Coronary artery (tissue), 2 donors: ENCODE measurements around the gene WDTC1.
A peak's percentile ranks its signal among the peaks of the same experiment; 100 is the strongest.

ENCODE experiments used
- DNase-seq: peaks from one replicate; pipeline ENCODE4 v3.0.0-alpha.2; 2017; ENCODE audit warnings: low spot score
- H3K27ac ChIP-seq, 2 donors: fragments of 200-600 bp; sonication (generic); one replicate each; pipeline ENCODE4 v1.5.1; 2016 to 2019
- H3K4me3 ChIP-seq: fragments of 200-600 bp; sonication (generic); 2 replicates; pipeline ENCODE4 v1.5.1; 2016; ENCODE audit warnings: mild to moderate bottlenecking, moderate library complexity
- TF ChIP-seq, protein P1 (sequence below): fragments of 200-600 bp; sonication (generic); IDR thresholded peaks from one replicate; pipeline ENCODE4 v1.5.1; 2019; ENCODE audit warnings: antibody characterized with exemption

The WDTC1 gene

GRCh38 chr1:27314737-27315136 lies 80.3 kb downstream of the WDTC1 start:
- no peak for DNase-seq
- no peak overlapping the region for H3K27ac ChIP-seq
- H3K4me3 ChIP-seq: no peak overlapping the region
- TF ChIP-seq, protein P1, sequence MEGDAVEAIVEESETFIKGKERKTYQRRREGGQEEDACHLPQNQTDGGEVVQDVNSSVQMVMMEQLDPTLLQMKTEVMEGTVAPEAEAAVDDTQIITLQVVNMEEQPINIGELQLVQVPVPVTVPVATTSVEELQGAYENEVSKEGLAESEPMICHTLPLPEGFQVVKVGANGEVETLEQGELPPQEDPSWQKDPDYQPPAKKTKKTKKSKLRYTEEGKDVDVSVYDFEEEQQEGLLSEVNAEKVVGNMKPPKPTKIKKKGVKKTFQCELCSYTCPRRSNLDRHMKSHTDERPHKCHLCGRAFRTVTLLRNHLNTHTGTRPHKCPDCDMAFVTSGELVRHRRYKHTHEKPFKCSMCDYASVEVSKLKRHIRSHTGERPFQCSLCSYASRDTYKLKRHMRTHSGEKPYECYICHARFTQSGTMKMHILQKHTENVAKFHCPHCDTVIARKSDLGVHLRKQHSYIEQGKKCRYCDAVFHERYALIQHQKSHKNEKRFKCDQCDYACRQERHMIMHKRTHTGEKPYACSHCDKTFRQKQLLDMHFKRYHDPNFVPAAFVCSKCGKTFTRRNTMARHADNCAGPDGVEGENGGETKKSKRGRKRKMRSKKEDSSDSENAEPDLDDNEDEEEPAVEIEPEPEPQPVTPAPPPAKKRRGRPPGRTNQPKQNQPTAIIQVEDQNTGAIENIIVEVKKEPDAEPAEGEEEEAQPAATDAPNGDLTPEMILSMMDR: no peak

DNA sequence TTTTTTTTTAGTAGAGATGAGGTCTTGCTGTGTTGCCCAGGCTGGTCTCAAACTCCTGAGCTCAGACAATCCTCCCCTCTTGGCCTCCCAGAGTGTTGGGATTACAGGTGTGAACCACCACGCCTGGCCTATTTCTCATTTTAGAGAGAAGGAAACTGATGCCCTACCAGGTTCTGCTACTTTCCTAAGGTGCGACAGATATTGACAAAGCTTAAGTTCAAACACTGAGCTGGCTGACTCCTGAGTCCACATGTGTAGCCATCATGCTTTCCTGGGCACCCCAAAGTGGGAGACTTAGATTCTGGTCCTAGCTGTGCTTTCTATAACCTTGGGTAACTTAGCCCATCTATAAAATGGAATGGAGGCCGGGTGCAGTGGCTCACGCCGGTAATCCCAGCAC lies 82.4 kb downstream of the WDTC1 start:
- DNase-seq: no peak
- no peak overlapping the region for H3K4me3 ChIP-seq
- TF ChIP-seq, protein P1: no peak
- no peak overlapping the region for H3K27ac ChIP-seq

- DNase-seq: no peak
- TF ChIP-seq, protein P1: no peak
- H3K4me3 ChIP-seq: no peak overlapping the region
- H3K27ac ChIP-seq: no peak overlapping the region
Measured at GRCh38 chr1:27318136-27318535, 83.7 kb downstream of the WDTC1 start.

DNA sequence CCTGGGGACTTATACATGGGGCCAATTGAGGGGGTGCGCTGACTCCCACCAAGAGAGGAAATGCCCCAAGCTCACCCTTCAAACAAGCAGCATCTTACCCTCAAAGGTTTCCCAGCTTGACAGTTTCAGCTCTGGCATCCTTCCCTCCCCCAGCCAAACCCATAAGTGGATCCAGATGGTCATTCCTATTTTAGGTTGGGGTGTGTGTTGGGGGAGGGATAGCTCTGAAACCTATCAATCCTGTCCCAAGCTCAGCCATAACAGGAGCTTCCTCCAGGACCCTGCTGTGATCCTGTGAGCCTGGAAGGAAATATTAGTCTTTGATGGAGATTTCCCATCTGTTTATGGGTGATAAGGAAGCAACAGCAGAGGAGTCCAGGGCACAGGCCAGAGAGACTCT lies 84.2 kb downstream of the WDTC1 start:
- no peak overlapping the region for H3K27ac ChIP-seq
- DNase-seq: no peak

DNA sequence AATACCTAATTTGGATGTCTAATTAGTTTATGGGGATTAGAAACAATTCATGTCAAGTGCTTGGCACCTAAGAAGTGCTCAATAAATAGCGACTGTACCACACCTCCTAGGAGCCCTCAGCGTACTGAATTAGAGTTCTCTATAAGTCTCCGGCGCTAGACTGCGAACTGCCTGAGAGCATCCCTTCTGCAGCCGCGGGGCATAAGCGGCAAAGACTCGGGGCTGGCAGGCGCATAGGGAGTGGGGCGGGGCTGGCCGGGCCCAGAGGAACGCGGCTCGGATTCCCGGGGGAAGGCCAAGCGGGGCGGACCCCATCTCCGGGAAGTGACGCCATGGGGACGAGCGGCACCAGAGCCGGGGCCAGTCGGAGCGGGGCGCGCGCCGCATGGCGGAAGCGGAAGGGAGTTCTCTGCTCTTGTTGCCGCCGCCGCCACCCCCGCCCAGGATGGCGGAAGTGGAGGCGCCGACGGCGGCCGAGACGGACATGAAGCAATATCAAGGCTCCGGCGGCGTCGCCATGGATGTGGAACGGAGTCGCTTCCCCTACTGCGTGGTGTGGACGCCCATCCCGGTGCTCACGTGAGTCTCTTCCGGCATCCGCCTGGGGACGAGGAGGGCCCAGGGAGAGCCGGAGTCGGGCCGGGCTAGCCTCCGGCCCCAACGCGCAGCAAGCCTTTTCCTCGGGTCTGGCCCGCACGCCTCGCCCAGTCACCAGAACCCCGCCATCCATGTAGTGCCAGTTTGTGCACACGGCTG lies 87.6 kb downstream of the WDTC1 start, which contains the start of gene TMEM222:
TSS of gene TMEM222 (plus strand) at position 351 of the 756 bp plus-strand sequence. CDS start at position 386, 35 bp downstream.
- peak within 1 kb of the TSS; percentile 82 to 91 for H3K27ac ChIP-seq
- DNase-seq: peak; percentile 99
- peak within 1 kb of the TSS; percentile 84 for H3K4me3 ChIP-seq
- TF ChIP-seq, protein P1: peak; percentile 11

More for the DNA sequence above, 84.2 kb downstream of the WDTC1 start:
- TF ChIP-seq, protein P1: no peak
- H3K4me3 ChIP-seq: no peak overlapping the region

DNA sequence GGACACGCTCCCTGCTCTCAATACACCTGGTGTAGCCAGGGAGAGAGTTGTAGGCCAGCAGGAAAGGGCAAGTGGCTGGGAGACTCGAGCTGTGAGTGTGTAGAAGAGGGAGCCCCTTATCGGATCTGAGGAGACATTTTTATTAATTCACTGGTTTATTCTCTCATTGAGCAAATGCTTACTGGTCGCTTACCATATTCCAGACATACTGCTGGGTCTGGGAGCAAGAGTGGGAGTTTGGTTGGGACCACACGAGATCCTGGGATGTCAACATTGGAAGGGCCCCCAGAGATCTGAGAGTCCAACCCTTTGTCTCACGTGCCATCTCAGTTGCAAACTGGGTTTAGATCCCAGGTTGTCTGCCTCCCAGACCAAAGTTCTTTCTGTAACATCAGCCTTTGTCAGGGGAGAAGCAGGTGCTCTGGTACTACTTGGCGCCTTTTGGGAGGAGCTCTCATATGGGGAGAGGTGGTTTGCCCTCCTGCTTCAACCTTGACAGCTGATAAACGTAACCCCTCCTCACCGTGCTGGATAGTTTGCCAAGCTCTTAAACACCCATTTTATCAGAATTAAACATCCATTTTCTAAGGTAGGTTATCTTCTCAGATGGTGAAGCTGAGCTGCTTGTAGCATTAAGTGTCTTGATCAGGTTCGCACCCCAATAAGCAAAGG lies 88.3 kb downstream of the WDTC1 start:
- DNase-seq: no peak
- TF ChIP-seq, protein P1: no peak
- H3K27ac ChIP-seq: peak overlapping the region; percentile 82 to 91
- H3K4me3 ChIP-seq: peak overlapping the region; percentile 84
